Hematopoietic multipotent progenitor cell treated with erythropoietin and hydrocortisone succinate and interleukin-3 and kit ligand, for 17 days (in vitro differentiated cells): ENCODE results near the gene GRSF1.
"Not testable (repeated sequence)": the region's sequence is repeated elsewhere in the genome, so short reads cannot be mapped to it uniquely, and the experiment has no call there.

Experiments
- DNase-seq: peaks from one replicate; pipeline ENCODE4 v3.0.0-alpha.2; 2015; ENCODE audit warnings: low spot score

Gene GRSF1

DNA sequence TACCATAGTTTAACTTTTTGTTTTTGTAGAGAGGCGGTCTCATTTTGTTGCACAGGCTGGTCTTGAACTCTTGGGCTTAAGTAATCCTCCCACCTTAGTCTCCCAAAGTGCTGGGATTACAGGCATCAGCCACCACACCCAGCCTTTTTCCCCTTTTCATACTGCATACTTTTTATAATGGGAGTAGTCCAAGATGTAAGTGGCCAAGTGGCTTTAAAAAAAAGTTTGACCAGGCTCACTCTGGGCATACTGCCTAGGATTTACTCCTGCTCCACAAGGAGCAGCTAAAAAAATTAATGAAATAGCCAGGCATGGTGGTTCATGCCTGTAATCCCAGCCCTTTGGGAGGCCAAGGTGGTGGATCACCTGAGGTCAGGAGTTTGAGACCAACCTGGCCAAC, 6.0 kb downstream of the GRSF1 start:
- DNase-seq, result no peak

DNA sequence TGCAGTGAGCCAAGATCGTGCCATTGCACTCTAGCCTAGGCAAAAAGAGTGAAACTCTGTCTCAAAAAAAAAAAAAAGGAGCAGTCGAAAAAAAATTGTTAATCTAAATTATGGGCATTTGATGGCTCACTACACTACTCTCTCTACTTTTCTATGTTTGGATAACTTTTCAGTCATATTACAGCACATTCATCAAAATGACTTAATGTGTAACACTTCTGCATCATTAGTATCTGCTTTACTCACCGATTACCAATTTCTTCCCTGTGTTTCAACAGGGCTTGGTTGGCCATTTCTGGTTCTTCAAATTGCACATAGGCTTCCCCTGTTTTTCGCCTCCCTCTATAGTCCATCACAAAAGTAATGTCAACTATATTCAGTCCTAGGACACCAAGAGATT, 8.4 kb downstream of the GRSF1 start:
- no peak for DNase-seq

DNA sequence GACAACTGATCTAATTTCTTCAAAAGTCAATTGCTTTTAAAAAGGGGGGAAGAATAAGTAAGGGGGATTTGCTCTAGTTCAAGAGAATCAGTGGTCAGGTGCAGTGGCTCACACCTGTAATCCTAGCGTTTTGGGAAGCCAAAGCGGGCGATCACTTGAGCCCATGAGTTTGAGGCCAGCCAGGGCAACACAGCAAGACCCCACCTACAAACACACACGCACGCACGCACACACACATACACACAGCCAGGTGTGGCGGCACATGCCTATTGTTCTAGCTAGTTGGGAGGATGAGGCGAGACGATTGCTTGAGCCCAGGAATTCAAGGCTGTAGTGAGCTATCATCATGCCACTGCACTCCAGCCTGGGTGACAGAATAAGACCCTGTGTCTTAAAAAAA, 9.6 kb downstream of the GRSF1 start:
- DNase-seq, result no peak

DNA sequence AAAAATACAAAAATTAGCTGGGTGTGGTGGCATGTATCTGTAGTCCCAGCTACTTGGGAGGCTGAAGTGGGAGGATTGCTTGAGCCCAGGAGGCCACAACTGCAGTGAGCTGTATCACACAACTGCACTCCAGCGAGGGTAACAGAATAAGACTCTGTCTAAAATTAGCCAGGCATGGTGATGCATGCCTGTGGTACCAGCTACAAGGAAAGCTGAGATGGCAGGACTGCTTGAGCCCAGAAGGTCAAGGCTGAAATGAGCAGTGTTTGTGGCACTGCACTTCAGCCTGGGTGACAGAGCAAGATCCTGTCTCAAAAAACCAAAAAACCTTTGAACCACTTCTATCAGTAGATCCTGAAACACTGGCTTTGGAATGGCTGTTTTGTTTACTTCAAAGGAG, 10.2 kb downstream of the GRSF1 start:
- no peak for DNase-seq

DNA sequence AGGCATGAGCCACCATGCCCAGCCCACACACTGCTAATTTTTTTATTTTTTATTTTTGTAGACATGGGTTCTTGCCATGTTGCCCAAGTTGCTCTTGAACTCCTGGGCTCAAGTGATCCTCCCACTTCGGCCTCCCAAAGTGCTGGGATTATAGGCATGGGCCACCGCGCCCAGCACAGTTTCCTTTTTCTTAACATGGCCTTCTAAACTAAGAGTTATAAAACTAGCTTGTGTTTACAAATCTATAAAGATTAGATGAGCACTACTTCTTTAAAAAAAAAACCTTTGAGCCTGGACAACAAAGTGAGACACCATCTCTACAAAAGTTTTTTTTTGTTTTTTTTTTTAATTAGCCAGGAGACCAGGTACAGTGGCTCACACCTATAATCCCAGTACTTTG, 10.7 kb downstream of the GRSF1 start:
- no peak for DNase-seq

DNA sequence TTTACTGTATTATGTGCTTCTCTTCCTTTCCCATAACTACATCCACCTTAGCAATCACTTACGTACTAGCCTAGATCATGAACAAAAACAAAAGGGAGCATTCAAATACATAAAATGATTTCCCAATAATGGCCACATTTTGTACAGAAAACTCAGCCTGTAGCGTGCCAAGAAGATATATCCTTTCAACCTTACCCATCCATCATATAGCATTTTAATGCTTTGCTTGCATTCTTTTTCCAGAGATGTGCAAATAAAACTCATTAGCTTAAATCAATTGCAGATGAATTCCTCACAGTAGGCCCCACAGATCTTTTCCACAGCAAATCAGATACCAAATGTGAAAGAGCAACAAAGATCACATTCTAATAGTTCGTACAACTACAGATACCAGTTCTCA, 20.8 kb downstream of the GRSF1 start:
- DNase-seq, result no peak

DNA sequence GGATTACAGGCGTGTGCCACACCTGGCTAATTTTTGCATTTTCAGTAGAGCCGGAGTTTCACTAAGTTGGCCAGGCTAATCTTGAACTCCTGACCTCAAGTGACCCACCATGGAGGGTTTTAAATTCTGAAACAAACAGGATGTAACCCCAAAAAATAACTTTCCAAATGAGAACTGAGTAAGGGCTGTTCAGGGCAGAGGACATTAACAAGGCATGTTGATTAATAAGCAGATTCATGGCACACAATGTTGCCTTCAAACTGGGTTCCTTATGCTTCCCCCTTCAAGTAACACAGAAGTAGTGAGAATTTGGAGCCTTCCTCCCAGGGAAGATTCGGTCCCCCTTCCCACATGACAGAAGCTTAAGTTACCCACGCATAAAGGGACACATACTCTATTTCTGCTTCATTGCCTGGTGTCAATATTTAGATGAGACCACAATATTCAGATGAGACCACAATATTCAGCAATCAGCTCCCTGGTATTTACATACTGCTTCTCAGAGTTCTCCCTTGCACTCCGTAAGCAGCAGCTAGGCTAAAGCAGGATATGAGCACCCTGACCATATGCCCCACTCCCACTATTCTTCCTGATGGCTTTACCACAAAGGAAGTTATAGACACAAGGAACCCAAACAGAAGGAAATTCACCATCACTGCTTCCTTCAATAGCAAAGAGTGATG, 21.4 kb downstream of the GRSF1 start:
- no peak for DNase-seq

DNA sequence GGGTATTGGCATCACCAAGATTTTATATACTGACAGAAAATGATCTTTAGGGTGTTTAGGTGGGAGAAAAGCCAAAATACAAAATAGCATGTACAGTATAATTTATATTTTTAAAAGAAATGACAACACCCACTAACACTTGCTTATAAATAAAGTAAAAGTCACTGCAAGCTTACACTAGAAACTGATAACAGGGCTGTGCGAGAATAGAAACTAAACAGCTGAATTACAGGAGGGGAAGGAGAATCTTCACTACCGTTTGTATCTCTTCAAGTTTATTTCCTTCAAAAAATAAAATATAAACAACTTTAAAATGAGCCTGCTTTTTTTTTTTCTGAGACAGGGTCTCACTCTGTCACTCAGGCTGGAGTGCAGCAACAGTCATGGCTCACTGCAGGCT, 22.8 kb downstream of the GRSF1 start:
- no peak for DNase-seq

DNA sequence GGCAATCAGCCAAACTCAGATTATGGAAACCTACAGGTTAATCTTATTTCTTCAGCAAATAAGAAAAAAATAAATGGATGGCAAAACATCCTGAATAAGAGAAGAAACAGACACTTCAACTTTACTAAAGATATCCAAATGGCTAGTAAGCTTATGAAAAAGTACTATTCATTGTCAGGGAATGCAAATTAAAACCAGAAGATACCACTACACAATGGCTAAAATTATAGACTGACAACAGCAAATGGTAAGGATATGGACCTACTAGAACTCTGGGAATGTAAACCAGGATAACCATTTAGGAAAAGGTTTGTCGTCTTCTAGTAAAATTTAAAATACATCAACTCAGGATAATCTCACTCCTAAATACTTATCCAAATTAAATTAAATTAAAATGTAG, 24.3 kb downstream of the GRSF1 start:
- DNase-seq, result no peak

DNA sequence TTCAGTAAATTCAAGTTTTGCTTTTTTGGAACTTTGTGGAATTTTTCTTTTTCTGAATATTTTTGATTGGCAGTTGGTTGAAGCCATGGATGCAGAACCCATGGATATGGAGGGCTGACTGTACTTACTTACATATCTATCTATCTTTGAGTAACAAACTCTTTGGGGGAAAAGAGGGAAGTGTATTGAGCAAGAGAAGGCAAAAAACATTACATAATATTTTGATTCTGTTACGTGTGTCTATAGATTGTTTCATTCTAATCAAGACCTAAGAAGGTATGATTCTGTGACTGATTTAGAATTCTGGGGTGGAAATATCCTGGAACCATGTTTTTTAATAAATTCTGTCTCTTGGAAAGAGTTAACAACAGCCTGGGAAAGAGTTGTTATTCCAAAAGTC, 31.5 kb downstream of the GRSF1 start:
- no peak for DNase-seq

DNA sequence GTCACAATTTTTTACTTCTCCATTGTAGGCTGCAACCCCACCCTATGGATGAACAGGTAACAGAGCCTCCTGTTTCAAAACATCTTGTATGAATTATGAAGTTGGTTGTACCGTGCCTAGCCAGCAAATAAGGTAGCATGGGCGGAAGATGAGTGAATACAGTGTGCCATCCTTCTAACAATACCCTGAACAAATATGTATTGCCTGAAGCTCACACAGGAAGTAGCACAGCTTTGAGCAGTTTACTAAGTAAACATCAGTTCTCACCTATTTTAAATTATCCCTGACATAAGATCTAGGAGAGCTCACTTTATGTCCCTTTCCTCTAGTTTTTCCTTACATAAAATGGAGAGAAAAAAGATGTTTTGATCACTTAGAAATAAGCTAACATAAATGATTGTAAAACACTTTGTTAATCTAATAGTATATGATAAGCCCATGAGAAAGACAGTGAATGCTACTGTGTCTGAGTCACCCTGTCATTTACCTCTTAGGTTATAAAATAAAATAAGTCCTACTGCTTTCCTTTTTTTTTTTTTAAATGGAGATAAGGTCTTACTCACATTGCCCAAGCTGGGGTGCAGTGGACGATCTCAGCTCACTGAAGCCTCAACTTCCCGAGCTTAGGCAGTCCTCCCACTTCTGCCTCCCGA, 36.6 kb downstream of the GRSF1 start:
- no peak for DNase-seq

DNA sequence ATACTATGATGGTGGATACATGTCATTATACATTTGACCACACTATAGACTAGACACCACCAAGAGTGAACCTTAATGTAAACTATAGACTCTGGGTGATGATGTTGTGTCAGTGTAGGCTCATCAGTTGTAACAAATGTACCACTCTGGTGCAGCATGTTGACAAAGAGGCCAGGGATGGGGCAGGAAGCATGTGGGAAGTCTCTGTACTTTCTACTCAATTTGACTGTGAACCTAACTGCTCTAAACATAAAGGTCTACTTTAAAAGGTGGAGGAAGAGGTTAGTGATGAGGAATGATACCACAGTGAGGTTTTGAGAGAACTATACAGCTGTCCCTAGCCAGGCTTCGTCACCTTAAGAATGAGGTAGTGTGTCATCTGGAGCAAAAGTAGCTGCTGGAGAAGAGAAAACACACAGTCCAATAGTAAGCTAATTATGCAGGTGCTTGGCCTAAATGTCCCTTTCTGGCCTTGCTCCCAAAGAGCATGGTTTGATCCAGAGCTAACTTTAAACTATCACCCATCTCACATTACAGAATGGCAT, 38.4 kb downstream of the GRSF1 start:
- DNase-seq, result no peak

DNA sequence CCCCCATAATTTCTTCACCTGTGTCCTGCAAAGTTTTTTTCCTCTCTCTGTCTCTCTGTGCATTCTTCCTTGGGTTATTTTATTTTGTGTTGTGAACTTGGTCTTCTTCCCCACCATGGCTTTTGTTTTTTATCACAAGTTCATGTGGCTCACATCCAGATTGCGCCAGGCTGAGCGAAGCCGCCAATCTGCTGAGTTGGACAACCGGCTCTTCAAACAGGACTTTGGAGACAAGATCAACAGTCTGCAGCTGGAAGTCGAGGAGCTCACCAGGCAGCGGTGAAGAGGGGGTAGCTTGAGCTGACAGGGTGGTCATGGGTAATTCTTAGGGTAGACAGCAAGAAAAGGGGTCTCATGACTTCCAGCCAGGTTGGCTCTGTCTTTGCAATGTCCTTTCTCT, 46.1 kb downstream of the GRSF1 start:
- DNase-seq, result no peak

DNA sequence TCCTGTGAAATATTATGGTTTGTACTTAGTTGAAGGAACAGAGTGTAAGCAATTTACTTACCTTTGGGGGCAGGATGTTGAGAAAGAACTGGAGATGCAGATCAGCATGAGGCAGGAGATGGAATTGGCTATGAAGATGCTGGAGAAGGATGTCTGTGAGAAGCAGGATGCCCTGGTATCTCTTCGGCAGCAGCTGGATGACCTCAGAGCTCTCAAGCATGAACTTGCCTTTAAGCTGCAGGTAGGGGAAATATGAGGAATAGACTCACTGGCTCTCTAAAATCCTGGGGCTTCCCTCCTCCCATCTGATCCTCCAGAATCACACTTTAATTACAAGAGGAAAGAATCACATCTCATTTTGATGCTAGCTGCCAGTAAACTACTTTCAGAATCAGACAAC, 51.0 kb downstream of the GRSF1 start:
- no peak for DNase-seq

DNA sequence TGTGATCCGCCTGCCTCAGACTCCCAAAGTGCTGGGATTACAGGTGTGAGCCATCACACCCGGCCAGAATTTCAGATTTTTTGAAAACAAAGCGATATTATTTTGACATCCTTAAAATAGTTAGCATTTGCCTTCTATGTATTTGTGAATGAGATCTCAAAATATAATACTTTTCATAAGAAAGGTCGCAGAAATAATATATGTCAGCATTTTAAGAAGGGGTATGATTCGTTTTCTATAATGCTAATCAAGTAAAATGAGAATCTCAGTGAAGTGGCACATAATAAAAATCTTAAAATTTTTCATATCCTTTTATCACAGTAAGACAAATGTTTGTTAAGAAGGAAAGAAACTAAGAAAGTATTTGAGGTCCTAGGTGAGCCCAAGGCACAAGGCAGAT, 52.2 kb downstream of the GRSF1 start:
- no peak for DNase-seq

DNA sequence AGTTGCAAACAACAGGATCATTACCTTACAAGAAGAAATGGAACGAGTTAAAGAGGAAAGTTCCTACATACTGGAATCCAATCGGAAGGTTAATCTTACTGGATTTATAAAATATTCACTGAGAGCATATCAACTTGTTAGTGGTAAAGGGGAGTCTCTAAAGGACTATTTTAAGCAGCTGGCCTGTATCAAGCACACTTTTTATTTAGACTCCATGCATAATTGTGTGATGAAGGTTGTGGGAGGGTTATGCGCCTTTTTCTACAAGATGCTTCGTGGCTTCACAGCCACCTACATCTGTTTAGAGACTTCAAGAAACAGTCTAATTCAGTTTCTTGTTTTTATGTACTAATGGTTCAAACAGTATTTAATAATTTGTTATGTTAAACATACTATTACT, 56.6 kb downstream of the GRSF1 start:
- no peak for DNase-seq

DNA sequence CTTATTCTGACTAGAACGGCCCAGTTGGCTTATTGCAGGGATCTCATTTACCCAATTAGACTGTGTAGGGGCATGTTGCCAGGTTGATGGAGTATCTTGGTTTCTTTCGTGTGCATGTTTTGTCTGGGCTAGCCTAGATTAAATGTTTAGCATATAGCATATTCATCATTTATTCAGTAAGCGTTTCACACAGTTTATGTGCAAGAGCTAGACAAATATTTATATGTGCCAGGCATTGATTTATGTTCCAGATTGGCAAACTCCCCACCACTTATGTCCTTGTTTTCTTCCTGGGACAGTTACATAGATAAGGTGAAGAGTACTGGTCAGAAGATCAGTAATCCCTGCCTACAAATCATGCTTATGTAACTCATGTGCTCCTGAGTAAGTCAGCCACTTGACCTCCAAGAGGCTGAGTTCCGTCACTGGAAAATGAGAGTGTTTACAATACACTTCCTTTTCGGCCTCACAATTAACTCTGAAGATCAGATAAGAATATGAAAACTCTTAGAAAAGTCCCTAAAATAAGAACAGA, 60.7 kb downstream of the GRSF1 start:
- no peak for DNase-seq

DNA sequence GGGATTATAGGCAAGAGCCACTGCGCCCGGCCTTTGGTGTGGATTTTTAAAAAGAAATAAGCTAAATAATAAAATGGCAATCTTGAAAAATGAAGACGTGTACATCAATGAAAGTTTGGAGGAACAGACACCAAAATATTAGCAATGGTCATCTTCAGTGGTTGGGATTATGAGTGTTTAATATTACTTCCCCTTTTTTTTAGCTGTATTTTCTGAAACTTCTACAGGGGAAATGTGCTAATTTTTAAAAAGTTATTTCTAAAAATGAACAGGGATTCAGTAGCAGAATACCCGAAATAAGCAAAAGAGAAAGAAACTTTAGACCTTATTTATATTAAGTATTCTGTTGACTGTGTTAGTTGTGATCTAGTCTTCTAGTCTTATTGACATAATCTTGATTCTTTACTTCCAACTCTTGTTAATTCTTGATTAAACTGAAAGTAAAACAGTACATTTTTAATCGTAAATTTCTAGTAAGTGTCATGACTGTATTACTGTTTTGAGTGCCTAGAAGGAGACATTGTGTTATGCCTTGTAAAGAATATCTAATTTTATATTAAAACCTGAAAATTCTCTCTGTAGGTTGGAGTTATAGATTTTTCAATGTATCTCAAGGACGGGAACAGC, 66.6 kb downstream of the GRSF1 start:
- no peak for DNase-seq

DNA sequence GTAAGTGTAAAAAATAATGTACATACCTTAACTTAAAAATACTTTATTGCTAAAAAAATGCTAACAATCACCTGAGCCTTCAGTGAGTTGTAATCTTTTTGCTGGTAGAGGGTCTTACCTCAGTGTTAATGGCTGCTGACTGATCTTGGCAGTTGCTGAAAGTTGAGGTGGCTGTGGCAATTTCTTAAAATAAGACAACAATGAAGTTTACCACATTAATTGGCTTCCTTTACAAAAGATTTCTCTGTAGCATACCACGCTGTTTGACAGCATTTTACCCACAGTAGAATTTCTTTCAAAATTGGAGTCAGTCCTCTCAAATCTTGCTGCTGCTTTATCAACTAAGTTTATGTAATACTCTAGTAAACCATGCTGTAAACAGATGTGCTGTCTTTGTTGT, 70.3 kb downstream of the GRSF1 start:
- DNase-seq, result not testable (repeated sequence)

DNA sequence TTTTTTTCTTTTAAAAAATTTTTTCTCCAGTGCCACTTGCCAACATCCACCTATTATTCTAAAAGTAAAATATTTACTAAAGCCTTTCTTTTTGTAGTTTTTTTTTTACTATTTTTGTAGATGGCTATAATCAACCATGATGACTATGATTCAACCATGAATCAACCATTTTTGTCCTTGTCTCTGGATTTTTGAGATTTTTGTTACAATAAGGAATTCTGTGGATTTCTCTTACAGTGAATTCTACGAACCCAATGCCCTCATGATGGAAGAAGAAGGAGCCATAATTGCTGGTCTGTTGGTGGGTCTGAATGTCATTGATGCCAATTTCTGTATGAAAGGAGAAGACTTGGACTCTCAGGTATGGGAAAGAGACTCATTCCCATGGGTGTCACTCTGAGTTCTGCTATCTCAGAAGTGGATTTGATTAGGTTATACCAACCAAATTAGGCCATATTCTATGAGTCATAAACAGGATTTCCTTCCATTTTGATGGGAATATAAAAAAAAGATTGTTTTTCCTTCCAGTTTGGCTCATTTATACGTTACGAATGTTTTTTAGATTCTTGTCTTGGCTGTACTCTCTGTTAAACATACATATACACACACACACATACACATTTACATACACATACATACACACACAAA, 71.3 kb downstream of the GRSF1 start:
- DNase-seq, result no peak
